Body of pancreas (tissue), 4 donors: Measurements from ENCODE around the gene PCDHA11. TPM values are rescaled to one million over a fixed set of nuclear protein-coding genes. Genes with fewer than 3 reads are reported as not detected.

Source experiments
- ATAC-seq: fragments of 150-250 bp; one replicate; pipeline ENCODE4 v1.9.1; 2016
- DNase-seq, 4 donors: peaks; one replicate each; pipeline ENCODE4 v3.0.0-alpha.2; 2019
- H3K27ac ChIP-seq, 4 donors: fragments of 200-600 bp; sonication (generic); 1 replicate in 3 of 4; 2 replicates in 1 of 4; pipeline versions ENCODE4 v1.5.1 to v1.6.1; 2016 to 2019; ENCODE audit warnings: mild to moderate bottlenecking in 1 of 4, mixed read lengths in 1 of 4, moderate library complexity in 1 of 4
- H3K27me3 ChIP-seq, 2 donors: fragments of 200-600 bp; sonication (generic); one replicate each; pipeline ENCODE4 v1.6.0; 2016; ENCODE audit warnings: mild to moderate bottlenecking in 1 of 2
- H3K36me3 ChIP-seq, 2 donors: fragments of 200-600 bp; sonication (generic); replicated peaks in 1 of 2; 2 replicates each; pipeline ENCODE4 v1.5.1; 2016; ENCODE audit warnings: low read depth in 2 of 2; ENCODE audit not compliant: insufficient read depth in 1 of 2
- H3K4me1 ChIP-seq: fragments of 200-600 bp; sonication (generic); one replicate; pipeline ENCODE4 v1.6.0; 2016
- H3K4me3 ChIP-seq, 2 donors: fragments of 200-600 bp; sonication (generic); 1 replicate in 1 of 2; 2 replicates in 1 of 2; pipeline ENCODE4 v1.5.1; 2016 to 2019
- H3K9me3 ChIP-seq, 3 donors: fragments of 200-600 bp; sonication (generic); 1 replicate in 2 of 3; 2 replicates in 1 of 3; pipeline ENCODE4 v1.5.1; 2016
- POLR2A ChIP-seq, 3 donors: fragments of 450-650 bp; IDR thresholded peaks; one replicate each; pipeline ENCODE4 v1.6.1; 2016; ENCODE audit warnings: antibody characterized with exemption in 3 of 3, mild to moderate bottlenecking in 2 of 3
- WGBS, 2 donors: methylation state at CpG; one replicate each; pipeline ENCODE4 v1.1.5; 2017; 5-methylcytosine and 5-hydroxymethylcytosine counted together
- intact Hi-C: fragments of 100-400 bp; cut with DNase I; formaldehyde crosslinking; loops from one replicate; pipeline ENCODE4 v1.15.1; 2023
- total RNA-seq, 2 donors: library from RNA; depleted of rRNA; stranded (reverse); fragments of >200 nt; gene quantifications; one replicate each; pipeline ENCODE4 v1.1.0, GENCODE V29; 2016
- TF ChIP-seq, protein P1 (sequence below), 7 experiments: fragments of 450-650 bp in 4 of 7; fragments of 200-600 bp in 3 of 7; sonication (generic) in 3 of 7; IDR thresholded peaks; one replicate each; pipeline ENCODE4 v1.5.1; 2016 to 2019; ENCODE audit warnings: antibody characterized with exemption in 7 of 7

Gene PCDHA11
- total RNA-seq, 2 donors from 2014 or later, result 3.6 to 4.9 TPM

DNA sequence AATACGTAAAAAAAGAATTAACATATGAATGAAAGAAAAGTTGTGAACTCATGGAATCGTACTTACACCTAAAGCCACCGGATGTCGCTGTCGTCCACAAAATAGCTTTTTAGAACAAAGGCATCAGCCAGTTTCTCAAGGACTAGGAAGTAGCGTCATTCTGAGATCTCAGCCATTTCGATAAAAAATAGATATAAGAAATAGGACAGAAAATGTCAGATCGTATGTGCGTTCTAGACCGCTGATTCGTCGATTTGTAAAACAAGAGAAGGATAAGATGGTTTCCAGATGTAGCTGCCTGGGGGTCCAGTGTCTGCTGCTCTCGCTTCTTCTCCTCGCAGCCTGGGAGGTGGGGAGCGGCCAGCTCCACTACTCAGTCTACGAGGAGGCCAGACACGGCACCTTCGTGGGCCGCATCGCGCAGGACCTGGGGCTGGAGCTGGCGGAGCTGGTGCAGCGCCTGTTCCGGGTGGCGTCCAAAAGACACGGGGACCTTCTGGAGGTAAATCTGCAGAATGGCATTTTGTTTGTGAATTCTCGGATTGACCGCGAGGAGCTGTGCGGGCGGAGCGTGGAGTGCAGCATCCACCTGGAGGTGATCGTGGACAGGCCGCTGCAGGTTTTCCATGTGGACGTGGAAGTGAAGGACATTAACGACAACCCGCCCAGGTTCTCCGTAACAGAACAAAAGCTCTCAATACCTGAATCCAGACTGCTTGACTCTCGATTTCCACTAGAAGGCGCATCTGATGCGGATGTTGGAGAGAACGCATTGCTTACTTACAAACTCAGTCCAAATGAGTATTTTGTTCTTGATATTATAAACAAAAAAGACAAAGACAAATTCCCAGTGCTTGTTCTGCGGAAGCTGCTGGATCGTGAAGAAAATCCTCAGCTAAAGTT lies 12.7 kb upstream of the PCDHA11 start, which contains the start of gene PCDHA10:
Gene PCDHA10 (plus strand): TSS at position 126 of the 903 bp plus-strand sequence. CDS start 152 bp downstream, at position 278.
- intact Hi-C loops, result no loop called here
- DNase-seq (peak in 3 of 4 donors; percentile 44 to 54 (median 51)), ATAC-seq (peak; percentile 70)
- 12 to 14% methylated on average over 32 to 44 of the region's 44 CpGs for WGBS, 2 donors
- H3K27ac ChIP-seq, result peak within 1 kb of the TSS in 3 of 4 donors; percentile 38 to 75 (median 51)
- no peaks in the 10 kb centered on the region for H3K27me3 ChIP-seq
- no peak within 1 kb of the TSS for H3K4me3 ChIP-seq
- peaks cover 5% of the 10 kb centered on the region for H3K4me1 ChIP-seq
- H3K36me3 ChIP-seq, result no peaks in the 10 kb centered on the region
- H3K9me3 ChIP-seq, result peaks cover 0 to 31% (median 3%) of the 10 kb centered on the region in 3 donors
- TF ChIP-seq, protein P1, sequence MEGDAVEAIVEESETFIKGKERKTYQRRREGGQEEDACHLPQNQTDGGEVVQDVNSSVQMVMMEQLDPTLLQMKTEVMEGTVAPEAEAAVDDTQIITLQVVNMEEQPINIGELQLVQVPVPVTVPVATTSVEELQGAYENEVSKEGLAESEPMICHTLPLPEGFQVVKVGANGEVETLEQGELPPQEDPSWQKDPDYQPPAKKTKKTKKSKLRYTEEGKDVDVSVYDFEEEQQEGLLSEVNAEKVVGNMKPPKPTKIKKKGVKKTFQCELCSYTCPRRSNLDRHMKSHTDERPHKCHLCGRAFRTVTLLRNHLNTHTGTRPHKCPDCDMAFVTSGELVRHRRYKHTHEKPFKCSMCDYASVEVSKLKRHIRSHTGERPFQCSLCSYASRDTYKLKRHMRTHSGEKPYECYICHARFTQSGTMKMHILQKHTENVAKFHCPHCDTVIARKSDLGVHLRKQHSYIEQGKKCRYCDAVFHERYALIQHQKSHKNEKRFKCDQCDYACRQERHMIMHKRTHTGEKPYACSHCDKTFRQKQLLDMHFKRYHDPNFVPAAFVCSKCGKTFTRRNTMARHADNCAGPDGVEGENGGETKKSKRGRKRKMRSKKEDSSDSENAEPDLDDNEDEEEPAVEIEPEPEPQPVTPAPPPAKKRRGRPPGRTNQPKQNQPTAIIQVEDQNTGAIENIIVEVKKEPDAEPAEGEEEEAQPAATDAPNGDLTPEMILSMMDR (IDR thresholded peaks at IDR 0.05), result peak in 6 of 7 experiments; percentile 8 to 49 (median 44)
- TF ChIP-seq POLR2A (IDR thresholded peaks at IDR 0.05), result peak in 1 of 3 donors; percentile 6

GRCh38 chr5:140857177-140857986 lies 11.4 kb upstream of the PCDHA11 start:
- 36 to 48% methylated on average over 23 to 93 of the region's 94 CpGs for WGBS, 2 donors
- no peak for DNase-seq
- ATAC-seq, result no peak
- peaks cover 5% of the 10 kb centered on the region for H3K4me1 ChIP-seq
- TF ChIP-seq POLR2A (IDR thresholded peaks at IDR 0.05), result no peak
- TF ChIP-seq, protein P1 (IDR thresholded peaks at IDR 0.05), result no peak
- H3K4me3 ChIP-seq, result no peak overlapping the region
- H3K36me3 ChIP-seq, result no peaks in the 10 kb centered on the region
- peaks cover 0 to 44% (median 3%) of the 10 kb centered on the region in 3 donors for H3K9me3 ChIP-seq
- H3K27me3 ChIP-seq, result no peaks in the 10 kb centered on the region
- H3K27ac ChIP-seq, result no peak overlapping the region
- intact Hi-C loops, result no loop called here

- Histone ChIP-seq H3K4me1 (peaks cover 5% of the 10 kb centered on the region), H3K9me3 (peaks cover 0 to 50% (median 3%) of the 10 kb centered on the region in 3 donors), H3K27me3 (no peaks in the 10 kb centered on the region), H3K4me3 (no peak overlapping the region), H3K27ac (no peak overlapping the region), H3K36me3 (no peaks in the 10 kb centered on the region)
- ATAC-seq (no peak), DNase-seq (no peak)
- WGBS, 2 donors, result 49% methylated on average over 18 of the region's 22 CpGs; no CpG with 5 or more reads in 1 of the 2 donors
- TF ChIP-seq POLR2A (IDR thresholded peaks at IDR 0.05), result no peak
- TF ChIP-seq, protein P1 (IDR thresholded peaks at IDR 0.05), result no peak
- intact Hi-C loops, result no loop called here
These were observed 10.8 kb upstream of the PCDHA11 start for GRCh38 chr5:140857987-140858240.

- no peak overlapping the region for H3K4me3 ChIP-seq
- no peaks in the 10 kb centered on the region for H3K36me3 ChIP-seq
- intact Hi-C loops, result no loop called here
- peaks cover 0 to 37% (median under 1%) of the 10 kb centered on the region in 3 donors for H3K9me3 ChIP-seq
- 27 to 52% methylated on average over 20 to 74 of the region's 76 CpGs for WGBS, 2 donors
- DNase-seq (no peak), ATAC-seq (no peak)
- no peaks in the 10 kb centered on the region for H3K27me3 ChIP-seq
- H3K27ac ChIP-seq, result no peak overlapping the region
- TF ChIP-seq, protein P1 (IDR thresholded peaks at IDR 0.05), result no peak
- TF ChIP-seq POLR2A (IDR thresholded peaks at IDR 0.05), result no peak
- peaks cover 2% of the 10 kb centered on the region for H3K4me1 ChIP-seq
These were observed 6.1 kb upstream of the PCDHA11 start for GRCh38 chr5:140862441-140863295.
